ENCODE measurements around the gene PPP1R17.
A peak's percentile ranks its signal among the peaks of the same experiment; 100 is the strongest.

Gene PPP1R17

GRCh38 chr7:31702354-31702753 lies 15.3 kb downstream of the PPP1R17 start:
- DNase-seq (ENCODE audit: low spot score) = no peak

- no peak for DNase-seq (ENCODE audit: low spot score)
These were observed 18.4 kb downstream of the PPP1R17 start for GRCh38 chr7:31705377-31705776.

DNA sequence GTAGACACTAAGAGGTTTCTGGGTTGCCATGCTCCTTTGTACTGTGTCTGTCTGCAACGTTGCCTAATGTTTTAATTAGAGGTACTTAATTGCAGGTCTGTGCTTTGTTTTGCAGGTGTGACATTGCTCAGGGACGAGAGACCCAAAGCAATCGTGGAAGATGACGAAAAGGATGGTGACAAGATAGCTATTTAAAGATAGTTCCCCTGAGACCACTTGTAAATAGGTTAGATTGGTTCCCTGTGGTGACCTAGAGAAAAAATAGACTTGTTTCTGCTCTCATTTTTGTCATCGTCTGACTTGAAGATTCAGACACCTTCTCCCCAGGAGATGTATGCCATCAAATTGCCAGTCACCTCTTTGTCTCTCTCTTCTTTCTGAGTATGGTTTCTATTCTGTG lies 20.1 kb downstream of the PPP1R17 start:
- DNase-seq (ENCODE audit: low spot score) = no peak

- no peak for DNase-seq (ENCODE audit: low spot score)
These were observed 23.2 kb downstream of the PPP1R17 start for GRCh38 chr7:31710171-31710570.

DNA sequence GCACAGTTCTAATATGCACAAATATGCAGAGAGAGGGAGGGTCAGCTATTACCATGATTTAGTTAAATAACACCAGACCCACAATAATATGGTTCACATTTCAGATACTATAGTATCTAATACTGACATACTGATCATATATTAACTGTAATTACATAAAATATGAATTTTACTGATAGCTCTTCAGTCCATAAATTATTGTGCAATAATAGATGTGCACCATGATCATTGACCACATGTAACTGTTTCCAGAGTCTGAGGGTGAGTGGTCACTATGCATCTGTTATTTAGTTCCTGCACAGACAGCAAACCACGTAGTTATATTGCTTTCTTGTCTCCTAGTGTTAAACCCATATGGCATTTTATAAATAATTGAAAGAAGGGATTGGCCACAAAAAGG lies 29.3 kb downstream of the PPP1R17 start:
- DNase-seq (ENCODE audit: low spot score) = no peak

DNA sequence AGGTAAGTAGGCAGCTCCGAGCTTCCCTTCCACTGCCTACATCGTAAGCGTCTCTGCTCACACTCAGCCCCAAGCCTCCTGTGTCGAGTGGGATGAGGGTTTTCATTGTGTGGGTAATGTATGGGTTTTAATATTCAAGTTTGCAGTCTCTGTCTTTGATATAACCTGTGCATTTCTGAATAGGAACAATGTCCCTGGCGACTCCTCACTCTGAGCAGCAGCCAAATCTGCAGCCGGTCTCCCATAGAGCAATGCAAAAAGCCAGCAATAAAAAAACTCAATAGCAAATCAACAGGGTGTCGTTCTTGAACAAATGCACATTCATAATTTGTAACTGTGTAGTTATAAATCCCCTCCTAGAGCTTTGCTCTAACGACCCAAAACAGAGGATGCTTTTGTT lies 33.4 kb downstream of the PPP1R17 start:
- DNase-seq (ENCODE audit: low spot score) = no peak

DNA sequence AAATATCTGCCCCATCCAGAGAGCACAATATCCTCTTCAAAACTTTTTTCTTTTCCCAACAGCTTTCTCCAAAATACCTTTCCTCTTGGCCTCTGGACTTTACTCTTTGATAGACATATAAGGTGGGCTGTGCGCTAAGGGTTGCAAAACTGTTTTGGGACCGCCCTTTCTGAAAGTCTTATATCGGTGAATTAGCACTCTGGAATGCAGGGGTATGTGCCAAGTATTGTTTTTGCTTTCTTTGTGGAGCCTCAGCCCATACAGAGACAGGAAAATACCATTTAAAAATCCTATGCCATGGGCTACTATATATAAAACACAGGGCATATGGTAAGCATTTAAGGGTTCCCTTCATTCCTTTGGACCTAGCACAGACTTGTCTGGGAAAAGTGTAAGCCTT lies 37.7 kb downstream of the PPP1R17 start:
- no peak for DNase-seq (ENCODE audit: low spot score)

DNA sequence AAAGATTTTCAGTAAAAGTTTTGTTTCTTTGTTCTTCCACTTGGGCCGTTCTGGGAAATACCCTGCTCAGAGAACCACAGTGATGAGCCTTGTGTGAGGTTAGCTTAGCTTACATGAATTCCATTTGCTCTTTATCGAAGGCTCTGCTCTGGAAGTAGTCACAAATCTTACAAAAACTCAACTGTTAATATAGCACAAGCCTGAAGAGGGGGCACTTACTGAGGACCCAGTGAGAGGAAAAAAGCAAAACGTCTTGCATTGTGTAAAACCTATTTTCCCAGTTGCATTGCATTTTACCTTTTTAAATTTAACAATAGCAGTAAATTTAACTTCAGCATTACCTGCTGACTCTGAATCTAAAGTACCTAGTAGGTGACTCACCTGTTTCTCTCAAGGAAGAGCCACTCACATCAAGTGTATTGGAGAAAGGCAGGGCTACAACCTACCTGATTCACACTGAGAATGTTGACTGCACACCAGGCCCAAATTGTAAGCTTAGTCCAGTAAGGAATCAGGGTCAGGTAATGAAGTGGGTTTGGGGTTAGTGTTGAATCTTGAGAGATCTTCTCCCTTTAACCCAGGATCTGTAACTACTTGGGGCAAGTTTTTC lies 42.3 kb downstream of the PPP1R17 start:
- DNase-seq (ENCODE audit: low spot score) = no peak

DNA sequence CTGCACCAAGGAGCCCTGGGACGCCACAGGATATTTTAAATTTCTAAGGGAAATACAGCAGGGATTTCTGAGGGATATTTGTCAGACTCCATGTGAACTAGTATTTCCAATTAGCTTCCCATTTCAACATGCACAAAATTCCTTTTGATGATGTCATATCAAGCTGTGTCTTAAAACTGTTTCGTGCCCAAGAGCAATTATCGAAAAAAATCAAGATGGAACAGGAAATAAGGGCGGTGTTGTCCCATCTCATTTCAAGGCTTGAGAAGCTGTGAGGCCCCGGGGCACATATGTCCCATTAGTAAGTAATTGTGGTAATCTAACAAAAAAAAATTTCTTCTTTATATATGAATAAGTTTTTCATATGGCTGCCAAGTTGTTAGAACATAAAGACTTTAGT lies 47.4 kb downstream of the PPP1R17 start:
- DNase-seq (ENCODE audit: low spot score) = no peak

DNA sequence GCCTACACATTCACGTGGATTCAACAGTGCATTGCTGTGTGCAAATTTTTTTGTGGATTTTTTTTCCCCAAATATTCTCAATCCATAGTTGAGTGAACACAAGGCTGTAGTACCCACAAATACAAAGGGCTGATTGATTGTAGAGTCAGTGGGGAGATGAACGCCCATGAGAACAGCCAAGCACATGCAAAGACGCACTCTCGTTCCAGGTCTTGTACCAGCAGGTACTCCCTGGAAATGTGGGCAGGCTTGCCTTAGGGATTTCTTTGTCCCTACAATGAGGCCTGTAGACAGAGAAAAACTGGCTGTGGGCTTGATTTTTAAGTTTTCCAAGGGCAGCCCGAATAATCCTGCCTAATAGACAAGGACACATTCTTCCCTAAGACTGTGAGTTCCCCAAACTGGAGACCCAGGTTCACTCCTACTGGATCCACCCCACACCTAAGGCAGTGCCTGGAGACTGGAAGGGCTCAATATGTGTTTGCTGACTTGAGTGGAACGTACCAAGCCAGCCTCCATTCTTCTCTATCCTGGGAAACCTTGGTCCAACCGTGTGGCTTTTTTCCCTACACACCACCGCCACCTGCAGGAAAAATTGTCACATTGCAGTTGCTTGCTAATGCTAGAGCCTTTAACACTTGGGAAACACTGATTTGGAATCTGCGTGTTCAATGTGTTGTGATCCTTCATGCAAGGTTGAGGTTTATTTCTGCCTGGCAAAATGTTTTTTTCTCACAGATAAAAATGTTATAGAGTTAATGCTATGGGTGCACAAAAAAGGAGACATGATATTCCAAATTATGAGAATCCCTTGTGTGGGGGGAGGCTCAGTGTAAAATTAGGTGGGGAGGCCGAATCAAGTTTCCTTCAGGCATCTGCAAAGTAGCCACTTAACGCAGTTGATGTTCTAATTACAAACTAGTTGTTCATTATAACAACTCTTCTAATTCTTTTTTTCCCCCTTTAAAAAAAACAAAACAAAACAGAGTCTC lies 49.3 kb downstream of the PPP1R17 start:
- DNase-seq (ENCODE audit: low spot score) = peak; percentile 84

DNA sequence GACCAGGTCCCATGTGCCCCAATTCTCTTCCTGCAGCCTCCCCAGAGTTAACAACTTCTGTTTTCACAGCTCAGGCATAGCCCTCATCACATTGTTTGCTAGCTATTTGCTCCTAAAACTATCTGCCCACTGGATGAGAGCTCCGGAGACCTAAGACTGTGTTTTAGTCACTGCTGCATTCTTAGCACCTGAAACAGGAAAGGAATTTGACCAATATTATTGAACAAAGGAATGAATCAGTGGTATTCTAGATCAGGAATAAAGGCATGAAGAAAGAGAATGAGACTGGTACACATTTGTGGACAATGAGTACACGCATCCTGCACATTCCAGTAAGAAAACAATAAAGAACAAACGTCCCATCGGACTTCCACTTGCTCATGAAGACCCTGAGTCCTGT lies 54.8 kb downstream of the PPP1R17 start:
- no peak for DNase-seq (ENCODE audit: low spot score)

DNA sequence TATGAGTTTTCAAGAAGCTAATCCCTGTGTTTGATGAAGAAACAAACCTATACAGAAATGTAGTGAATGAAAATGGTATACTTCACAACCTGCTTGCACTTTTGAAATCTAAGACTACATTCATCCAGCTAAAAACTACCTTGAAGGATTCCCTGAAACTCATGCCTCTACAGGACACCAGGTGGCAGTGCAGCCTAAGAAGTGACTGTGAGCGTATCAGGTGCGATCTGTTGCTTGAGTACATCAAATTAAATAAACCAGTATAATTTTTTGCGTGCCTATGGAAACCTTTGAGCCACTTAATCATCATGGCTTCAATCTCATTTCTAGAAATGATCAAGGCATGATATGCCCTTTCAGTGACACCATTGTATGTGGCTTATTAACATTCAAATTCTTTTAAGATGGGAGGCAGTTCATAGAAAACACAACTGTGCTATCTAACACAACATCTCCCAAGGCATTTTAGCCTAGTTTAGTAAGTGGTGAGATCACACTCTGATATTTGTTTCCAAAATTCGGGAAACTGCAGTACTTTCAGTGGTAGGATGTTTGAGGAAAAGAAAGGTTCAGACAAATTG lies 57.4 kb downstream of the PPP1R17 start:
- peak; percentile 83 for DNase-seq (ENCODE audit: low spot score)

GRCh38 chr7:31747553-31747952 lies 60.5 kb downstream of the PPP1R17 start:
- DNase-seq (ENCODE audit: low spot score) = no peak

GRCh38 chr7:31748084-31748483 lies 61.1 kb downstream of the PPP1R17 start:
- no peak for DNase-seq (ENCODE audit: low spot score)

- DNase-seq (ENCODE audit: low spot score) = no peak
These were observed 64.7 kb downstream of the PPP1R17 start for GRCh38 chr7:31751726-31752125.

All from cerebellar cortex (tissue), 1 donor.